Measurements from ENCODE around the gene ARMC7.

The ARMC7 gene

GRCh38 chr17:75159196-75160031 is 49.6 kb downstream of the ARMC7 start:
- TF ChIP-seq TAF1 (IDR thresholded peaks at IDR 0.05; ENCODE audit: borderline replicate concordance, insufficient read depth, low read length) = no peak
- no peak for TF ChIP-seq POLR2AphosphoS5 (IDR thresholded peaks at IDR 0.05; ENCODE audit: low read depth, low read length)
- no peak for TF ChIP-seq REST (IDR thresholded peaks at IDR 0.05; ENCODE audit: insufficient read depth in 1 of 2, low read depth in 2 of 2, low read length in 2 of 2)
- no peak for TF ChIP-seq FOXP2 (optimal IDR thresholded peaks at IDR 0.05; ENCODE audit: borderline replicate concordance, extremely low read depth, extremely low read length, insufficient read depth)
- TF ChIP-seq SIN3A (IDR thresholded peaks at IDR 0.05; ENCODE audit: borderline replicate concordance, insufficient read depth, low read length) = no peak

- TF ChIP-seq REST (IDR thresholded peaks at IDR 0.05; ENCODE audit: insufficient read depth in 1 of 2, low read depth in 2 of 2, low read length in 2 of 2) = no peak
- no peak for TF ChIP-seq FOXP2 (optimal IDR thresholded peaks at IDR 0.05; ENCODE audit: borderline replicate concordance, extremely low read depth, extremely low read length, insufficient read depth)
- no peak for TF ChIP-seq POLR2AphosphoS5 (IDR thresholded peaks at IDR 0.05; ENCODE audit: low read depth, low read length)
- no peak for TF ChIP-seq TAF1 (IDR thresholded peaks at IDR 0.05; ENCODE audit: borderline replicate concordance, insufficient read depth, low read length)
- TF ChIP-seq SIN3A (IDR thresholded peaks at IDR 0.05; ENCODE audit: borderline replicate concordance, insufficient read depth, low read length) = no peak
These were observed 50.4 kb downstream of the ARMC7 start for GRCh38 chr17:75160211-75160610.

GRCh38 chr17:75163074-75163473 is 53.3 kb downstream of the ARMC7 start:
- no peak; the same call in 1 of the 2 replicates for TF ChIP-seq POLR2AphosphoS5 (IDR thresholded peaks at IDR 0.05; ENCODE audit: low read depth, low read length)
- TF ChIP-seq SIN3A (IDR thresholded peaks at IDR 0.05; ENCODE audit: borderline replicate concordance, insufficient read depth, low read length) = no peak
- no peak for TF ChIP-seq TAF1 (IDR thresholded peaks at IDR 0.05; ENCODE audit: borderline replicate concordance, insufficient read depth, low read length)
- no peak for TF ChIP-seq REST (IDR thresholded peaks at IDR 0.05; ENCODE audit: insufficient read depth in 1 of 2, low read depth in 2 of 2, low read length in 2 of 2)
- TF ChIP-seq FOXP2 (optimal IDR thresholded peaks at IDR 0.05; ENCODE audit: borderline replicate concordance, extremely low read depth, extremely low read length, insufficient read depth) = no peak

GRCh38 chr17:75168998-75169397 is 59.2 kb downstream of the ARMC7 start:
- TF ChIP-seq POLR2AphosphoS5 (IDR thresholded peaks at IDR 0.05; ENCODE audit: low read depth, low read length) (no peak), TAF1 (IDR thresholded peaks at IDR 0.05; ENCODE audit: borderline replicate concordance, insufficient read depth, low read length) (no peak), FOXP2 (optimal IDR thresholded peaks at IDR 0.05; ENCODE audit: borderline replicate concordance, extremely low read depth, extremely low read length, insufficient read depth) (no peak), SIN3A (IDR thresholded peaks at IDR 0.05; ENCODE audit: borderline replicate concordance, insufficient read depth, low read length) (no peak), REST (IDR thresholded peaks at IDR 0.05; ENCODE audit: insufficient read depth in 1 of 2, low read depth in 2 of 2, low read length in 2 of 2) (no peak)
